Caco-2 (cell line): ENCODE results near the gene EFCAB7. TPM values are rescaled to one million over a fixed set of nuclear protein-coding genes. Genes with fewer than 3 reads are reported as not detected.

ENCODE experiments used
- BruUV-seq: library from RNA; stranded (reverse); fragments of 400-500 nt; replicated peaks from 2 replicates; lab custom pipeline; 2021; lab: Mats Ljungman, UMichigan
- CTCF ChIA-PET: fragments of 300-600 bp; sonication (Branson Sonifier 250); formaldehyde crosslinking; loops from one replicate; lab custom pipeline; 2022; ENCODE audit warnings: antibody characterized with exemption; lab: Charles Lee
- POLR2A ChIA-PET: fragments of 300-600 bp; sonication (Branson Sonifier 250); formaldehyde crosslinking; loops from one replicate; lab custom pipeline; 2022; ENCODE audit warnings: antibody characterized with exemption; lab: Charles Lee
- DNase-seq, 2 experiments: peaks; one replicate each; pipeline versions ENCODE4 v3.0.0 to v3.0.0-alpha.2; 2020 to 2022
- H3K27me3 ChIP-seq: replicated peaks from 2 replicates; pipeline ENCODE4 v1.6.0; 2011; ENCODE audit warnings: low read length; ENCODE audit not compliant: control insufficient read depth, insufficient read depth
- H3K36me3 ChIP-seq: 2 replicates; pipeline ENCODE4 v1.5.1; 2011; ENCODE audit warnings: low read length; ENCODE audit not compliant: control insufficient read depth, insufficient read depth
- H3K4me1 ChIP-seq: fragments of 250-450 bp; sonication (Bioruptor Pico); 2 replicates; pipeline ENCODE4 v1.5.1; 2020; ENCODE audit warnings: mild to moderate bottlenecking
- H3K4me3 ChIP-seq: 2 replicates; pipeline ENCODE4 v1.5.1; 2011; ENCODE audit warnings: low read depth, mild to moderate bottlenecking, control low read depth, low read length
- H3K9me3 ChIP-seq: fragments of 250-450 bp; sonication (Bioruptor Pico); 2 replicates; pipeline ENCODE4 v1.5.1; 2020; ENCODE audit warnings: mild to moderate bottlenecking, moderate library complexity
- H3K27ac Mint-ChIP-seq: one replicate; pipeline ENCODE4 v1.8.0; 2022; ENCODE audit warnings: mixed read lengths; ENCODE audit not compliant: unreplicated experiment
- H3K27me3 Mint-ChIP-seq: one replicate; pipeline ENCODE4 v1.8.0; 2022; ENCODE audit warnings: mixed read lengths; ENCODE audit not compliant: insufficient read depth, unreplicated experiment
- H3K36me3 Mint-ChIP-seq: one replicate; pipeline ENCODE4 v1.8.0; 2022; ENCODE audit warnings: mild to moderate bottlenecking, mixed read lengths; ENCODE audit not compliant: insufficient read depth, unreplicated experiment
- H3K4me1 Mint-ChIP-seq: one replicate; pipeline ENCODE4 v1.8.0; 2022; ENCODE audit warnings: low read depth, mixed read lengths; ENCODE audit not compliant: unreplicated experiment
- H3K4me3 Mint-ChIP-seq: one replicate; pipeline ENCODE4 v1.8.0; 2022; ENCODE audit warnings: mild to moderate bottlenecking, moderate library complexity, mixed read lengths; ENCODE audit not compliant: unreplicated experiment
- H3K9me3 Mint-ChIP-seq: one replicate; pipeline ENCODE4 v1.8.0; 2022; ENCODE audit warnings: mixed read lengths; ENCODE audit not compliant: unreplicated experiment
- CTCF ChIP-seq, 2 experiments: fragments of 200-600 bp in 1 of 2; IDR thresholded peaks; 1 replicate in 1 of 2; 2 replicates in 1 of 2; pipeline versions ENCODE4 v1.5.1 to v1.8.0; 2011 to 2022; ENCODE audit warnings: antibody characterized with exemption in 1 of 2, control low read depth in 1 of 2, inconsistent platforms in 1 of 2, low read depth in 1 of 2, low read length in 1 of 2, mild to moderate bottlenecking in 1 of 2, moderate library complexity in 1 of 2; ENCODE audit not compliant: insufficient read depth in 1 of 2, severe bottlenecking in 1 of 2, unreplicated experiment in 1 of 2
- intact Hi-C: fragments of 100-400 bp; cut with micrococcal nuclease; formaldehyde crosslinking; loops from one replicate; pipeline ENCODE4 v1.10.0; 2022; ENCODE audit not compliant: unreplicated experiment
- total RNA-seq: library from RNA; stranded (reverse); gene quantifications from 2 replicates; pipeline ENCODE4 v1.2.3, GENCODE V29; 2022

The EFCAB7 gene
- total RNA-seq, 1 experiment from 2014 or later: 3.2 TPM

- no peaks in the 10 kb centered on the region for H3K4me1 Mint-ChIP-seq
- no peaks in the 10 kb centered on the region for H3K27me3 ChIP-seq
- BruUV-seq: no TSS peak
- no peak overlapping the region for H3K27ac Mint-ChIP-seq
- H3K4me1 ChIP-seq: peaks cover 12% of the 10 kb centered on the region
- CTCF ChIA-PET: no interaction called here
- intact Hi-C loops: no loop called here
- H3K27me3 Mint-ChIP-seq: no peaks in the 10 kb centered on the region
- no peaks in the 10 kb centered on the region for H3K9me3 Mint-ChIP-seq
- no peaks in the 10 kb centered on the region for H3K36me3 Mint-ChIP-seq
- TF ChIP-seq CTCF (IDR thresholded peaks at IDR 0.05; ENCODE audit: insufficient read depth in 1 of 2, low read depth in 1 of 2, low read length in 1 of 2, severe bottlenecking in 1 of 2, unreplicated experiment in 1 of 2): no peak
- H3K4me3 ChIP-seq: no peak overlapping the region
- DNase-seq: no peak
- no peaks in the 10 kb centered on the region for H3K36me3 ChIP-seq
- POLR2A ChIA-PET: no interaction called here
- H3K4me3 Mint-ChIP-seq: no peak overlapping the region
- H3K9me3 ChIP-seq: no peaks in the 10 kb centered on the region
These were observed 98.4 kb downstream of the EFCAB7 start for GRCh38 chr1:63621698-63622097.

Other genes with a start within 250 kb of the EFCAB7 start
- not detected in 2 replicates for gene FOXD3, start 201.0 kb upstream of the EFCAB7 start, total RNA-seq
- 9.2 and 9.4 TPM in 2 replicates for gene ALG6, start 155.9 kb upstream of the EFCAB7 start, total RNA-seq
- 23.6 and 25.7 TPM in 2 replicates for gene ITGB3BP, start 300 bp upstream of the EFCAB7 start, total RNA-seq
- gene PGM1, start 69.9 kb downstream of the EFCAB7 start, total RNA-seq: 16.5 and 22.5 TPM in 2 replicates